Transverse colon (tissue), 3 donors: ENCODE results near the gene TTLL6.

Experiments used
- EP300 ChIP-seq: sonication (generic); formaldehyde crosslinking; IDR thresholded peaks from one replicate; pipeline ENCODE4 v1.6.1; 2017; ENCODE audit warnings: antibody characterized with exemption, low read depth
- POLR2A ChIP-seq: fragments of 450-650 bp; IDR thresholded peaks from one replicate; pipeline ENCODE4 v1.6.1; 2016; ENCODE audit warnings: antibody characterized with exemption, mild to moderate bottlenecking, moderate library complexity
- TF ChIP-seq, protein P1 (sequence below), 5 experiments: fragments of 200-600 bp in 3 of 5; fragments of 450-650 bp in 2 of 5; sonication (generic) in 3 of 5; IDR thresholded peaks; 1 replicate in 2 of 5; 2 replicates in 3 of 5; pipeline ENCODE4 v1.5.1; 2016 to 2017; ENCODE audit warnings: antibody characterized with exemption in 5 of 5, inconsistent platforms in 3 of 5, mild to moderate bottlenecking in 2 of 5, moderate library complexity in 1 of 5

DNA sequence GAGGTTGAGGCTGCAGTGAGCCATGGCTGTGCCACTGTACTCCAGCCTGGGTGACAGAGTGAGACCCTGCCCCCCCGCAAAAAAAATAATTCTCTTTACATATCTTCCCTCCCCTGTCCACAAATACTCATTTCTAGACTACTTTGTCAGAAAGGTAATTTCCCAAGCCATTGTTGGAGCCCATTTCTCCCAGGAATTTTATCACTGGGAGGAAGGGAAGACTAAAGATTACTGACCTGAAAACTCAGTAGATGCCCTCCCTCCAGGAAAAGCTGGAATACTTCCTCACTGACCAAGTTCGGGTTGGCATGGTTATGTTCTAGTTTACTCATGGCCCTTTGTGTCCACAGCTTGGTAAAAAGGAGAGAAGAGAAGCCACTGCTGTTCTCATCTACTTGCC lies 17.9 kb upstream of the TTLL6 start:
- TF ChIP-seq, protein P1, sequence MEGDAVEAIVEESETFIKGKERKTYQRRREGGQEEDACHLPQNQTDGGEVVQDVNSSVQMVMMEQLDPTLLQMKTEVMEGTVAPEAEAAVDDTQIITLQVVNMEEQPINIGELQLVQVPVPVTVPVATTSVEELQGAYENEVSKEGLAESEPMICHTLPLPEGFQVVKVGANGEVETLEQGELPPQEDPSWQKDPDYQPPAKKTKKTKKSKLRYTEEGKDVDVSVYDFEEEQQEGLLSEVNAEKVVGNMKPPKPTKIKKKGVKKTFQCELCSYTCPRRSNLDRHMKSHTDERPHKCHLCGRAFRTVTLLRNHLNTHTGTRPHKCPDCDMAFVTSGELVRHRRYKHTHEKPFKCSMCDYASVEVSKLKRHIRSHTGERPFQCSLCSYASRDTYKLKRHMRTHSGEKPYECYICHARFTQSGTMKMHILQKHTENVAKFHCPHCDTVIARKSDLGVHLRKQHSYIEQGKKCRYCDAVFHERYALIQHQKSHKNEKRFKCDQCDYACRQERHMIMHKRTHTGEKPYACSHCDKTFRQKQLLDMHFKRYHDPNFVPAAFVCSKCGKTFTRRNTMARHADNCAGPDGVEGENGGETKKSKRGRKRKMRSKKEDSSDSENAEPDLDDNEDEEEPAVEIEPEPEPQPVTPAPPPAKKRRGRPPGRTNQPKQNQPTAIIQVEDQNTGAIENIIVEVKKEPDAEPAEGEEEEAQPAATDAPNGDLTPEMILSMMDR (IDR thresholded peaks at IDR 0.05), result no peak
- TF ChIP-seq POLR2A (no peak), EP300 (no peak)
